GM10266 (cell line): Measurements from ENCODE around the gene CDK4.

Source experiments
- DNase-seq: peaks from one replicate; pipeline ENCODE4 v3.0.0; 2012; ENCODE audit errors: extremely low spot score
- CTCF ChIP-seq: IDR thresholded peaks from 2 replicates; pipeline ENCODE4 v1.5.1; 2012; ENCODE audit warnings: mild to moderate bottlenecking, low read depth; ENCODE audit not compliant: control insufficient read depth, insufficient read depth; ENCODE audit errors: missing control alignments

The CDK4 gene

GRCh38 chr12:57771873-57772428 lies 19.8 kb upstream of the CDK4 start, which contains the start of gene METTL1:
Gene METTL1, minus strand, starts transcription at chr12:57772105. Its CDS starts 22 bp downstream, at chr12:57772083.
- peak; percentile 94 for DNase-seq
- TF ChIP-seq CTCF = no peak

GRCh38 chr12:57771236-57771872 lies 19.2 kb upstream of the CDK4 start:
- DNase-seq = peak; percentile 88
- TF ChIP-seq CTCF = no peak

GRCh38 chr12:57770734-57771133 lies 18.6 kb upstream of the CDK4 start:
- DNase-seq = no peak
- TF ChIP-seq CTCF = no peak

- no peak for TF ChIP-seq CTCF
- DNase-seq = no peak
Observed at GRCh38 chr12:57769594-57769993, 17.5 kb upstream of the CDK4 start.

GRCh38 chr12:57767876-57768275 lies 15.8 kb upstream of the CDK4 start:
- no peak for DNase-seq
- no peak for TF ChIP-seq CTCF

GRCh38 chr12:57767305-57767698 lies 15.2 kb upstream of the CDK4 start:
- no peak for DNase-seq
- no peak for TF ChIP-seq CTCF
